HFFc6 (cell line): Measurements from ENCODE around the gene NECTIN4. TPM values are rescaled to one million over a fixed set of nuclear protein-coding genes. Genes with fewer than 3 reads are reported as not detected.

Experiments
- DNase-seq: peaks from one replicate; pipeline ENCODE4 v3.0.0-alpha.2; 2018
- H3K27ac Mint-ChIP-seq: 2 replicates; pipeline ENCODE4 v1.8.0; 2020; ENCODE audit warnings: mild to moderate bottlenecking, mixed read lengths
- H3K27me3 Mint-ChIP-seq: 2 replicates; pipeline ENCODE4 v1.8.0; 2021; ENCODE audit warnings: mild to moderate bottlenecking, moderate library complexity, mixed read lengths; ENCODE audit not compliant: insufficient read depth
- H3K36me3 Mint-ChIP-seq: 2 replicates; pipeline ENCODE4 v1.8.0; 2021; ENCODE audit warnings: low read depth, mixed read lengths
- H3K4me1 Mint-ChIP-seq: 2 replicates; pipeline ENCODE4 v1.8.0; 2020; ENCODE audit warnings: low read depth, mixed read lengths
- H3K4me3 Mint-ChIP-seq: 2 replicates; pipeline ENCODE4 v1.8.0; 2020; ENCODE audit warnings: mild to moderate bottlenecking, moderate library complexity, mixed read lengths
- H3K9me3 Mint-ChIP-seq: 2 replicates; pipeline ENCODE4 v1.8.0; 2020; ENCODE audit warnings: mild to moderate bottlenecking, mixed read lengths
- CTCF ChIP-seq: fragments of 200-600 bp; sonication (generic); IDR thresholded peaks from 2 replicates; pipeline ENCODE4 v1.5.0; 2021; ENCODE audit warnings: antibody characterized with exemption, mild to moderate bottlenecking
- total RNA-seq, 6 experiments: library from RNA; stranded (reverse); fragmentation: NEBNext Ultra II Directional; extraction: Animal tissue kit (Norgen Biotek cat#: 25700); gene quantifications; 2 replicates in 1 of 6; 3 replicates in 5 of 6; pipeline ENCODE4 v1.2.3, GENCODE V29; 2021

NECTIN4 gene
- total RNA-seq, 6 experiments from 2014 or later = 0.09 to 0.14 TPM; not detected in 4

GRCh38 chr1:161084597-161084988 lies 4.8 kb downstream of the NECTIN4 start:
- peak overlapping the region; percentile 93 for H3K27ac Mint-ChIP-seq
- no peak overlapping the region for H3K4me3 Mint-ChIP-seq
- peaks cover 86% of the 10 kb centered on the region for H3K4me1 Mint-ChIP-seq
- DNase-seq = no peak
- no peak for TF ChIP-seq CTCF
- no peaks in the 10 kb centered on the region for H3K9me3 Mint-ChIP-seq
- H3K27me3 Mint-ChIP-seq = no peaks in the 10 kb centered on the region; the same call in 1 of the 2 replicates
- no peaks in the 10 kb centered on the region for H3K36me3 Mint-ChIP-seq

- Mint-ChIP-seq H3K36me3 (no peaks in the 10 kb centered on the region), H3K27ac (peak overlapping the region; percentile 93), H3K27me3 (no peaks in the 10 kb centered on the region; the same call in 1 of the 2 replicates), H3K4me3 (no peak overlapping the region), H3K9me3 (no peaks in the 10 kb centered on the region), H3K4me1 (peaks cover 84% of the 10 kb centered on the region)
- TF ChIP-seq CTCF = no peak
- DNase-seq = no peak
These were observed 5.4 kb downstream of the NECTIN4 start for GRCh38 chr1:161083748-161084596.

DNA sequence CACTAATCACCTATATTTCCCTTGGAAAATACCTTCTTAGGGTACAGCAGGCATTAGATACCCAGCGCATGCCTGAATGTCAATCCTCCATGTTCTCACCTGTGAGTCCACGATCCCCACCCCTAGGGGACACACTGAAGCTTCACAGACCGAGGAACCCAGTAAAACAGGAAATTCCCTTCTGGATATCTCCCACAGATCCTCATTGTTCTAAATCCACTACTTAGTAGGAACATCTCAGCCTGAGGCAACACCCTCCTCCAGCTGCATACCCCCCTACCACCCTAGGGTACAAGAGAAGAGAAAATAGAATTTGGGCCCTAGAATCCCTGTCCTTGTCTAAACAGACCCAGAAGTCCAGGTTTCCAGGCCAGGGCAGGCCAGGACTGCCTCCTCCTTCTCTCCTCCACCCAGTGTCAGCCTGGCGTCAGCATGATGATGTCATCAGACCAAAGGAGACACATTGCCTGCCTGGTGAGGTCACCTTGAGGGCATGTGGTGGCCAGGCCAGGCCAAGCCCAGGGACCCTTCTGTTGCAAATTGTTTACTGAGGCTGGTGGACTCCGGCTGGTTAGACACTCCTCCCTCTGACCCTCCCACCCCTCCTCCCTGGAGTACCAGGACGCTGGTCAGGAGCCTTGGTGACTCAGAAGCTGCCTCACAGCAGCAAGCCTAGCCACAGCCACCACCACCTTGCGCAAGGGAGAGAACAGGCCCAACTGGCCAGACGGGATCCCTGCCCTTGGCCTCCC lies 6.2 kb downstream of the NECTIN4 start:
- Mint-ChIP-seq H3K9me3 (no peaks in the 10 kb centered on the region), H3K4me3 (no peak overlapping the region)
- TF ChIP-seq CTCF = no peak

GRCh38 chr1:161082483-161082882 lies 6.9 kb downstream of the NECTIN4 start:
- no peak for TF ChIP-seq CTCF
- H3K4me3 Mint-ChIP-seq = no peak overlapping the region
- no peak for DNase-seq
- no peaks in the 10 kb centered on the region for H3K36me3 Mint-ChIP-seq
- H3K27me3 Mint-ChIP-seq = no peaks in the 10 kb centered on the region; the same call in 1 of the 2 replicates
- H3K9me3 Mint-ChIP-seq = no peaks in the 10 kb centered on the region
- H3K27ac Mint-ChIP-seq = peak overlapping the region; percentile 93
- H3K4me1 Mint-ChIP-seq = peaks cover 69% of the 10 kb centered on the region

More for the DNA sequence above, 6.2 kb downstream of the NECTIN4 start:
- Mint-ChIP-seq H3K4me1 (peaks cover 76% of the 10 kb centered on the region), H3K27me3 (no peaks in the 10 kb centered on the region; the same call in 1 of the 2 replicates), H3K36me3 (no peaks in the 10 kb centered on the region), H3K27ac (peak overlapping the region; percentile 93)
- peak; percentile 89 for DNase-seq

DNA sequence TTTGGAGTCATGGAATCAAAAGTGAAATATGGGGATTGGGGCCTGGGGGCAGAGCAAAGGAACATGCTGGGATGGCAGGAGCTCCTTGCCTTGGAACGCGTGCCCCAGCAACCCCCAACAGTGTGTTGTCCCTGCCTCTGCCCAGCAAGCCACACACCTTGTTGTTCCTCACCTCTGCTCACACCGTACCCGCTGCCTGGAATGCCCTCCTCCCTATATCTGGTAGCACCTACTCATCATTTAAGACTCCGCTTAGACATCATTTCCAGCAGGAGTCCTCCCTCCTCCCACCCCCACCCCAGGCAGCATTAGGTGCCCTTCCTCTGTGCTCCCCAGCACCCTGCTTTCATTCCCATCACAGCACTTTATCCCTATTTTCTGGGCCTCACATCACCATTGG lies 7.8 kb downstream of the NECTIN4 start:
- Mint-ChIP-seq H3K4me3 (no peak overlapping the region; the same call in 1 of the 2 replicates), H3K9me3 (no peaks in the 10 kb centered on the region), H3K27ac (peak overlapping the region; percentile 83), H3K27me3 (no peaks in the 10 kb centered on the region; the same call in 1 of the 2 replicates), H3K36me3 (no peaks in the 10 kb centered on the region), H3K4me1 (peaks cover 65% of the 10 kb centered on the region)
- no peak for DNase-seq
- no peak for TF ChIP-seq CTCF
